ENCODE results near the gene PHPT1. TPM values are rescaled to one million over a fixed set of nuclear protein-coding genes. Genes with fewer than 3 reads are reported as not detected.

PHPT1 gene
- total RNA-seq, 1 donor from 2014 or later: 168 TPM

- H3K36me3 Mint-ChIP-seq (ENCODE audit: insufficient read depth): no peaks in the 10 kb centered on the region
- no peaks in the 10 kb centered on the region for H3K9me3 Mint-ChIP-seq (ENCODE audit: low read depth)
- H3K4me1 Mint-ChIP-seq (ENCODE audit: low read depth): peaks cover 2% of the 10 kb centered on the region
- H3K27ac Mint-ChIP-seq: no peak overlapping the region
- H3K27me3 Mint-ChIP-seq: no peaks in the 10 kb centered on the region
- TF ChIP-seq, protein P1, sequence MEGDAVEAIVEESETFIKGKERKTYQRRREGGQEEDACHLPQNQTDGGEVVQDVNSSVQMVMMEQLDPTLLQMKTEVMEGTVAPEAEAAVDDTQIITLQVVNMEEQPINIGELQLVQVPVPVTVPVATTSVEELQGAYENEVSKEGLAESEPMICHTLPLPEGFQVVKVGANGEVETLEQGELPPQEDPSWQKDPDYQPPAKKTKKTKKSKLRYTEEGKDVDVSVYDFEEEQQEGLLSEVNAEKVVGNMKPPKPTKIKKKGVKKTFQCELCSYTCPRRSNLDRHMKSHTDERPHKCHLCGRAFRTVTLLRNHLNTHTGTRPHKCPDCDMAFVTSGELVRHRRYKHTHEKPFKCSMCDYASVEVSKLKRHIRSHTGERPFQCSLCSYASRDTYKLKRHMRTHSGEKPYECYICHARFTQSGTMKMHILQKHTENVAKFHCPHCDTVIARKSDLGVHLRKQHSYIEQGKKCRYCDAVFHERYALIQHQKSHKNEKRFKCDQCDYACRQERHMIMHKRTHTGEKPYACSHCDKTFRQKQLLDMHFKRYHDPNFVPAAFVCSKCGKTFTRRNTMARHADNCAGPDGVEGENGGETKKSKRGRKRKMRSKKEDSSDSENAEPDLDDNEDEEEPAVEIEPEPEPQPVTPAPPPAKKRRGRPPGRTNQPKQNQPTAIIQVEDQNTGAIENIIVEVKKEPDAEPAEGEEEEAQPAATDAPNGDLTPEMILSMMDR (IDR thresholded peaks at IDR 0.05; ENCODE audit: unreplicated experiment): no peak
- H3K4me3 Mint-ChIP-seq (ENCODE audit: low read depth): no peak overlapping the region
- DNase-seq (ENCODE audit: low spot score, unreplicated experiment): no peak
Observed at GRCh38 chr9:136854113-136854841, 5.1 kb downstream of the PHPT1 start.

DNA sequence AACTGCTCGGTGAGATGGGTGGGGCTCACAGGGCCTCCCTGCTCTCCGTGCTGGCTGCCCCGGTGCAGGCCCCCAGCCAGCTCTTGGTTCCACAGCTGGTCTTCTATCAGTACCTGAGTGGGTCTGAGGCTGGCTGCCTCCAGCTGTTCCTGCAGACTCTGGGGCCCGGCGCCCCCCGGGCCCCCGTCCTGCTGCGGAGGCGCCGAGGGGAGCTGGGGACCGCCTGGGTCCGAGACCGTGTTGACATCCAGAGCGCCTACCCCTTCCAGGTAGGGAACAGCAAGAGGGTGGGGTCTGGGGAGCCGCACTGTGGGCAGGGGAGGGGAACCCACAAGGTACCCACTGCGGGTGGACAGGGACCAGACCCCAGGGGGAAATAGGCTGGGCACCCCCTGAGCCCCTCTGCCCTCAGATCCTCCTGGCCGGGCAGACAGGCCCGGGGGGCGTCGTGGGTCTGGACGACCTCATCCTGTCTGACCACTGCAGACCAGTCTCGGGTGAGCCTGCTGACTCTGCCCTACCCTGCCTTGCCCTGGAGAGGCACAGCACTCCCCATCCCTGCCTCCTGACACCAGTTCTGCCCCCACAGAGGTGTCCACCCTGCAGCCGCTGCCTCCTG lies 5.7 kb downstream of the PHPT1 start:
- H3K9me3 Mint-ChIP-seq (ENCODE audit: low read depth): no peaks in the 10 kb centered on the region
- TF ChIP-seq, protein P1 (IDR thresholded peaks at IDR 0.05; ENCODE audit: unreplicated experiment): no peak
- H3K36me3 Mint-ChIP-seq (ENCODE audit: insufficient read depth): no peaks in the 10 kb centered on the region
- no peak for DNase-seq (ENCODE audit: low spot score, unreplicated experiment)
- H3K27me3 Mint-ChIP-seq: no peaks in the 10 kb centered on the region
- H3K27ac Mint-ChIP-seq: no peak overlapping the region
- H3K4me1 Mint-ChIP-seq (ENCODE audit: low read depth): no peaks in the 10 kb centered on the region
- H3K4me3 Mint-ChIP-seq (ENCODE audit: low read depth): no peak overlapping the region

GRCh38 chr9:136855461-136856078 lies 6.4 kb downstream of the PHPT1 start:
- Mint-ChIP-seq H3K27ac (no peak overlapping the region), H3K4me3 (ENCODE audit: low read depth) (no peak overlapping the region), H3K4me1 (ENCODE audit: low read depth) (no peaks in the 10 kb centered on the region), H3K9me3 (ENCODE audit: low read depth) (no peaks in the 10 kb centered on the region), H3K36me3 (ENCODE audit: insufficient read depth) (peaks cover 2% of the 10 kb centered on the region), H3K27me3 (no peaks in the 10 kb centered on the region)
- TF ChIP-seq, protein P1 (IDR thresholded peaks at IDR 0.05; ENCODE audit: unreplicated experiment): no peak
- no peak for DNase-seq (ENCODE audit: low spot score, unreplicated experiment)

- no peak for DNase-seq (ENCODE audit: low spot score, unreplicated experiment)
- no peaks in the 10 kb centered on the region for H3K9me3 Mint-ChIP-seq (ENCODE audit: low read depth)
- H3K36me3 Mint-ChIP-seq (ENCODE audit: insufficient read depth): peaks cover 2% of the 10 kb centered on the region
- no peaks in the 10 kb centered on the region for H3K27me3 Mint-ChIP-seq
- TF ChIP-seq, protein P1 (IDR thresholded peaks at IDR 0.05; ENCODE audit: unreplicated experiment): no peak
- H3K27ac Mint-ChIP-seq: no peak overlapping the region
- H3K4me3 Mint-ChIP-seq (ENCODE audit: low read depth): no peak overlapping the region
- no peaks in the 10 kb centered on the region for H3K4me1 Mint-ChIP-seq (ENCODE audit: low read depth)
Observed at GRCh38 chr9:136856079-136856476, 6.9 kb downstream of the PHPT1 start.

GRCh38 chr9:136856541-136857141 lies 7.4 kb downstream of the PHPT1 start:
- Mint-ChIP-seq H3K27me3 (no peaks in the 10 kb centered on the region), H3K4me1 (ENCODE audit: low read depth) (no peaks in the 10 kb centered on the region), H3K4me3 (ENCODE audit: low read depth) (no peak overlapping the region), H3K27ac (no peak overlapping the region), H3K36me3 (ENCODE audit: insufficient read depth) (peaks cover 2% of the 10 kb centered on the region), H3K9me3 (ENCODE audit: low read depth) (no peaks in the 10 kb centered on the region)
- TF ChIP-seq, protein P1 (IDR thresholded peaks at IDR 0.05; ENCODE audit: unreplicated experiment): no peak
- peak; percentile 9 for DNase-seq (ENCODE audit: low spot score, unreplicated experiment)
